ENCODE measurements around the gene MAPK14. TPM values are rescaled to one million over a fixed set of nuclear protein-coding genes. Genes with fewer than 3 reads are reported as not detected.

MAPK14 gene
- total and polyA plus RNA-seq, 2 donors (not counting 3 experiments of a cell fraction or from before 2014, with no cell fraction given): 33.3 to 54.1 TPM

DNA sequence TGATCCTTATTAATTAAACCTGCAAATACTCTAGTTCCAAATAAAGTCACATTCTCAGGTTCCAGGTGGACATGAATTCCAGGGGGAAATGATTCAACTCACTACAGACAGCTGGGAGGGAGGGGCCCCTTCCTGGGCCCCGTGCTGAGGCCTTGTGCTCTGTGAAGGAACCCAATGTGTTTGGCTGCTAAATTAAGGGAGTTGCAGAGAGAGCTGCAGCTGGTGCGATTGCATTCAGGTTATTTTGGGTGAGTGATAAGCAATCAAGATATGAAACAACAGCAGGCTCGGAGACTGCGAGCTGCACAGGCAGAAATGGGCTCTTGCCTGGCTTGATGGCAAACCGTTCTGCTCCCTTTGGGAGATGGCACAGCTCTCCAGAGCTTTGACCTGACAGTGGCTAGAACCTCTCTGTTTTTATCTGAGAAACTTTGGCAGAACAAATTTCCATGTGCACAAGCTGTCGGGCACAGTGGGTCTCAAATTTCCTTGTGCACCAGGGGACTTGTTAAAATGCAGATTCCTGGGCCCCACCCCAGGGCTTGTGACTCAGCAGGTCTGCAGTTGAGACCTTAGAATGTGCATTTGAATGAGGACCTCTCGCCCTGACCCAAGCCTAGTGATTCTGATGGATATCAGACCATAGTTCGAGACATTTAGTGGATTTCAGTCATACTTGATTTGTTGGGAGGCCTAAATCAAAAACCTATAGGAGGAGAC is 112.5 kb downstream of the MAPK14 start:
- no TSS peak for BruUV-seq (replicated peaks)
- Histone ChIP-seq H3K9ac (replicated peaks; ENCODE audit: extremely low read depth, insufficient read depth, low read length) (no peak overlapping the region), H3K27ac (ENCODE audit: insufficient read depth, low read depth, low read length) (no peak overlapping the region), H3K9me3 (replicated peaks; ENCODE audit: control insufficient read depth, insufficient read depth, low read length) (no peaks in the 10 kb centered on the region), H3K27me3 (ENCODE audit: control insufficient read depth in 2 of 2, insufficient read depth in 2 of 2, low read length in 2 of 2) (no peaks in the 10 kb centered on the region), H3K36me3 (ENCODE audit: control insufficient read depth in 2 of 2, extremely low read depth in 1 of 2, insufficient read depth in 2 of 2, low read length in 2 of 2) (no peaks in the 10 kb centered on the region), H2AFZ (ENCODE audit: low read depth, low read length) (no peak overlapping the region), H3K9me1 (replicated peaks; ENCODE audit: control insufficient read depth, extremely low read depth, insufficient read depth, low read length) (no peaks in the 10 kb centered on the region), H3K4me3 (replicated peaks in 1 of 3; ENCODE audit: insufficient read depth in 1 of 3, low read depth in 1 of 3, low read length in 3 of 3) (no peak overlapping the region), H3K4me1 (ENCODE audit: control insufficient read depth, extremely low read depth, insufficient read depth, low read length) (no peaks in the 10 kb centered on the region), H3K4me2 (ENCODE audit: insufficient read depth, low read length) (no peak overlapping the region), H3K79me2 (ENCODE audit: control insufficient read depth, insufficient read depth, low read length) (no peaks in the 10 kb centered on the region), H4K20me1 (replicated peaks; ENCODE audit: control insufficient read depth, extremely low read depth, insufficient read depth, low read length) (no peaks in the 10 kb centered on the region)
- ChIA-PET CTCF (interaction anchor here (1.0 to 2.5 kb wide), 12 partner anchors 14 to 221 kb away, joined by 3 to 11 read pairs (median 4); no protein-coding TSS in a partner anchor), POLR2A (no interaction called here)
- DNase-seq (ENCODE audit: low read depth, low spot score) (no peak), FAIRE-seq (no peak)
- intact Hi-C loops (cut with micrococcal nuclease) (no loop called here), dilution Hi-C loops (cut with MboI; ENCODE audit: extremely low pct_ligation_motif_present, low sequenced_read_pairs) (no loop called here)
- TF ChIP-seq JUN (IDR thresholded peaks at IDR 0.05; ENCODE audit: borderline replicate concordance, insufficient read depth, insufficient read length, low read depth) (no peak), EZH2 (IDR thresholded peaks at IDR 0.05; ENCODE audit: borderline replicate concordance, low read depth, low read length, severe bottlenecking) (no peak), MYC (IDR thresholded peaks at IDR 0.05; ENCODE audit: low read depth, low read length) (no peak), FOS (IDR thresholded peaks at IDR 0.05; ENCODE audit: borderline replicate concordance, insufficient read depth, low read length) (no peak), POLR2AphosphoS5 (IDR thresholded peaks at IDR 0.05; ENCODE audit: insufficient read depth, low read depth, low read length) (no peak), GATA2 (IDR thresholded peaks at IDR 0.05; ENCODE audit: insufficient read depth, insufficient read length, low read depth, low read length) (no peak), POLR2A (IDR thresholded peaks at IDR 0.05; ENCODE audit: low read depth, low read length) (no peak)
- TF ChIP-seq, protein P1, sequence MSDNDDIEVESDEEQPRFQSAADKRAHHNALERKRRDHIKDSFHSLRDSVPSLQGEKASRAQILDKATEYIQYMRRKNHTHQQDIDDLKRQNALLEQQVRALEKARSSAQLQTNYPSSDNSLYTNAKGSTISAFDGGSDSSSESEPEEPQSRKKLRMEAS (IDR thresholded peaks at IDR 0.05; ENCODE audit: insufficient read depth, insufficient read length): no peak
- TF ChIP-seq, protein P2, sequence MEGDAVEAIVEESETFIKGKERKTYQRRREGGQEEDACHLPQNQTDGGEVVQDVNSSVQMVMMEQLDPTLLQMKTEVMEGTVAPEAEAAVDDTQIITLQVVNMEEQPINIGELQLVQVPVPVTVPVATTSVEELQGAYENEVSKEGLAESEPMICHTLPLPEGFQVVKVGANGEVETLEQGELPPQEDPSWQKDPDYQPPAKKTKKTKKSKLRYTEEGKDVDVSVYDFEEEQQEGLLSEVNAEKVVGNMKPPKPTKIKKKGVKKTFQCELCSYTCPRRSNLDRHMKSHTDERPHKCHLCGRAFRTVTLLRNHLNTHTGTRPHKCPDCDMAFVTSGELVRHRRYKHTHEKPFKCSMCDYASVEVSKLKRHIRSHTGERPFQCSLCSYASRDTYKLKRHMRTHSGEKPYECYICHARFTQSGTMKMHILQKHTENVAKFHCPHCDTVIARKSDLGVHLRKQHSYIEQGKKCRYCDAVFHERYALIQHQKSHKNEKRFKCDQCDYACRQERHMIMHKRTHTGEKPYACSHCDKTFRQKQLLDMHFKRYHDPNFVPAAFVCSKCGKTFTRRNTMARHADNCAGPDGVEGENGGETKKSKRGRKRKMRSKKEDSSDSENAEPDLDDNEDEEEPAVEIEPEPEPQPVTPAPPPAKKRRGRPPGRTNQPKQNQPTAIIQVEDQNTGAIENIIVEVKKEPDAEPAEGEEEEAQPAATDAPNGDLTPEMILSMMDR (IDR thresholded peaks at IDR 0.05; ENCODE audit: extremely low read depth in 1 of 2, insufficient read depth in 1 of 2, low read depth in 1 of 2, low read length in 2 of 2): no peak
